ENCODE measurements around the gene TWNK. TPM values are rescaled to one million over a fixed set of nuclear protein-coding genes. Genes with fewer than 3 reads are reported as not detected.

Gene TWNK
- polyA plus RNA-seq, 2 of the 4 experiments (the other 2 are of a cell fraction): 21.1 to 34.7 TPM

GRCh38 chr10:101021239-101021638 is 33.9 kb downstream of the TWNK start:
- POLR2A ChIA-PET: no interaction called here
- CTCF ChIA-PET: interaction anchor here (16.1 to 59.3 kb wide), 2 partner anchors 26 to 56 kb away, joined by 145 to 2364 read pairs; partner anchors contain the start of genes KAZALD1 and LZTS2
- Histone ChIP-seq H3K27ac (no peak overlapping the region), H3K4me1 (peaks cover 4% of the 10 kb centered on the region; the same call in 1 of the 3 replicates), H3K4me2 (no peak overlapping the region), H3K4me3 (no peak overlapping the region), H3K9me3 (no peaks in the 10 kb centered on the region)
- ATAC-seq (no peak), FAIRE-seq (no peak), DNase-seq (ENCODE audit: low read depth in 1 of 2, low spot score in 1 of 2) (no peak)
- TF ChIP-seq SREBF2 (IDR thresholded peaks at IDR 0.05) (no peak), HOXB13 (CRISPR knock-in tag; IDR thresholded peaks at IDR 0.05; ENCODE audit: low read depth) (no peak), ESRRA (IDR thresholded peaks at IDR 0.05; ENCODE audit: borderline replicate concordance, low read length) (no peak), TFCP2L1 (CRISPR knock-in tag; IDR thresholded peaks at IDR 0.05) (no peak), POLR2AphosphoS2 (conservative IDR thresholded peaks at IDR 0.05; ENCODE audit: low read length) (no peak), HEYL (CRISPR knock-in tag; IDR thresholded peaks at IDR 0.05) (no peak), RFX5 (IDR thresholded peaks at IDR 0.05) (no peak), ZSCAN20 (CRISPR knock-in tag; IDR thresholded peaks at IDR 0.05) (no peak), BHLHE40 (IDR thresholded peaks at IDR 0.05; ENCODE audit: low read depth, low read length) (no peak), GATA3 (IDR thresholded peaks at IDR 0.05; ENCODE audit: borderline replicate concordance) (no peak), CEBPB (IDR thresholded peaks at IDR 0.05) (no peak), PBX3 (IDR thresholded peaks at IDR 0.05) (no peak), BCL3 (IDR thresholded peaks at IDR 0.05) (no peak), MAZ (IDR thresholded peaks at IDR 0.05; ENCODE audit: borderline replicate concordance, low read depth, low read length) (no peak), ZFP36 (IDR thresholded peaks at IDR 0.05; ENCODE audit: borderline replicate concordance, partially characterized antibody) (no peak), FOXS1 (CRISPR knock-in tag; IDR thresholded peaks at IDR 0.05) (no peak), PHF8 (IDR thresholded peaks at IDR 0.05; ENCODE audit: borderline replicate concordance, low read depth) (no peak), CHD2 (IDR thresholded peaks at IDR 0.05; ENCODE audit: low read length, partially characterized antibody) (no peak), MAFK (IDR thresholded peaks at IDR 0.05; ENCODE audit: partially characterized antibody) (no peak)
- WGBS (ENCODE audit: missing lambda C conversion rate): 78% methylated on average over 4 of the region's 4 CpGs

GRCh38 chr10:101021692-101022251 is 34.4 kb downstream of the TWNK start:
- Histone ChIP-seq H3K9me3 (no peaks in the 10 kb centered on the region), H3K27ac (no peak overlapping the region), H3K4me1 (peaks cover 4% of the 10 kb centered on the region; the same call in 1 of the 3 replicates), H3K4me3 (no peak overlapping the region), H3K4me2 (no peak overlapping the region)
- FAIRE-seq: no peak
- ATAC-seq: no peak
- ChIA-PET POLR2A (no interaction called here), CTCF (interaction anchor here (16.1 to 59.3 kb wide), 3 partner anchors 5 to 55 kb away, joined by 145 to 2364 read pairs (median 373); partner anchors contain the start of genes KAZALD1 and LZTS2)
- TF ChIP-seq HDAC2 (IDR thresholded peaks at IDR 0.05) (no peak), RARB (CRISPR knock-in tag; IDR thresholded peaks at IDR 0.05) (no peak), ESRRA (IDR thresholded peaks at IDR 0.05; ENCODE audit: borderline replicate concordance, low read length) (no peak), CHD2 (IDR thresholded peaks at IDR 0.05; ENCODE audit: low read length, partially characterized antibody) (no peak), JUN (IDR thresholded peaks at IDR 0.05) (no peak), USF2 (IDR thresholded peaks at IDR 0.05) (no peak), RCOR1 (IDR thresholded peaks at IDR 0.05; ENCODE audit: low read depth, low read length) (no peak), HOXB5 (CRISPR knock-in tag; IDR thresholded peaks at IDR 0.05) (no peak), KDM5A (IDR thresholded peaks at IDR 0.05) (no peak), HMGXB4 (CRISPR knock-in tag; IDR thresholded peaks at IDR 0.05; ENCODE audit: borderline replicate concordance) (no peak), MAFK (IDR thresholded peaks at IDR 0.05; ENCODE audit: partially characterized antibody) (no peak), CBX2 (IDR thresholded peaks at IDR 0.05; ENCODE audit: borderline replicate concordance, low read depth) (no peak), ELK1 (IDR thresholded peaks at IDR 0.05; ENCODE audit: low read depth, low read length) (no peak)
- 73% methylated on average over 10 of the region's 11 CpGs for WGBS (ENCODE audit: missing lambda C conversion rate)
- no peak for DNase-seq (ENCODE audit: low read depth in 1 of 2, low spot score in 1 of 2)

All from A549 (cell line).